HG03432 (cell line): Measurements from ENCODE around the gene EMP2.
"Not testable (repeated sequence)": the region's sequence is repeated elsewhere in the genome, so short reads cannot be mapped to it uniquely, and the experiment has no call there.

Source experiments
- ATAC-seq: cut with Tn5 transposase; IDR thresholded peaks from one replicate; pipeline ENCODE4 v1.9.1; 2021; ENCODE audit warnings: mild to moderate bottlenecking, moderate library complexity; ENCODE audit not compliant: unreplicated experiment

Gene EMP2, protein sequence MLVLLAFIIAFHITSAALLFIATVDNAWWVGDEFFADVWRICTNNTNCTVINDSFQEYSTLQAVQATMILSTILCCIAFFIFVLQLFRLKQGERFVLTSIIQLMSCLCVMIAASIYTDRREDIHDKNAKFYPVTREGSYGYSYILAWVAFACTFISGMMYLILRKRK

DNA sequence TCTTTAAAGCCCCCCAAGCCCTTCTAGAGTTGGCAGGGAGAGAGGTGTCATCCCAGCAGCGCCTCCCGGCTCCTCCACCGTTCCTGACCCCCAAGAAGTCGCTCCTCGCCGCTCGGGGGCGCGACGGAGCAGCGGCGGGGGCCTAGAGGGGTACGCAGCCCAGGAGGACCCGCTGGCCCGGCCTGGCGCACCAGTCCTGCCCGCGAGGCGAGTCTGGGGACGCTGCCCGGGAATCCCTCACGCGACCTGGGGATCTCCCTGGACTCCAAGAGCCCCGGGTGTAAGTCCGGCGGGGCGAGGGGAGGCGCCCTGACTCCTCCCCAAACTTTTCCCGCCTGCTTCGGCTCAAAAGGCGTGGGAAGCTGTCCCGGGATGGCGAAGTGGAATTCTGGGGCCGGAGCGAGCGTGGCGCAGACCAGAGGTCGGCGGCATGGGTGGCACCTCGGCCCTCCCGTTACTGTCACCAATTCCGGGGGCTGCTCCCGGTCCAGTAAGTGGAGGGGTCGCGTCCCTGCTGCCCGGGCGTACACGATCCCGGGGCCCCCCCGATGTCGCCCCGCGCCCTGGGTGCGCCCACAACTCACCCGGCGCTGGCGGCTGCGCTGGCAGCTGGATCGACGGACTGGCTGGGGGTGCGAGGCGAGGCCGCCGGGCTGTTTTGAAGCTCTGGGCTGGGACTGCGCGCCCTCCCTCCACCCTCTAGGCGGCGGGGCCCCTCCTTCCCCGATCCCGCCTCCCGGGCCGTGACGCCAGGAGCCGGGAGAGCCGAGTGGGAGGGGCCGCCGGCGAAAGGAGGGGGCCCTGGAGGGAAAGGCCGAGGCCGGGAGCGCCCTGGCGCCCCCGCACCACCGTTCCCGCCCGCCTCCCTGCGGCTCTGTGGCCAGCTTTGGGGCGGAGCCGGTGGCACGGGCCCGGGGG is at the start of gene EMP2:
EMP2 (minus strand) TSS at position 634 of the 918 bp plus-strand sequence. CDS start 32,981 bp downstream, outside the sequence.
- no peak for ATAC-seq

DNA sequence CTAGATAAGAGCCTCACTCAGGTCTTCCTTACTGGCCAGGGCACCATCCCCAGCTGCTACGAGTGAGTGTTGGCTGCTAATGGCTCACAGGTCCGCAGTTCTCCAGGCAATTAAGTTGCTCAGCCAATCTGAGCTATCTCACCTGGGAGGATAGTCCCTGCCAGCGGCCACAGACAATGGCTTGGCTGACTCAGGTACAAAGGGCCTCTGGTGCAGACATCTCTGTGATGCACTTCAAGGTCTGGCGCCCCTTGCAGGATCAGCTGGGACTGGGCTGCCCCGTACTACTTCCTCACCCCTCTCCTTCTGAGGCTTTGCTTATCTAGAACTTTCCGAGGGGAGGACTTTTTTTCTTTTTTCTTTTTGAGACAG is 49.2 kb upstream of the EMP2 start:
- ATAC-seq: no peak

DNA sequence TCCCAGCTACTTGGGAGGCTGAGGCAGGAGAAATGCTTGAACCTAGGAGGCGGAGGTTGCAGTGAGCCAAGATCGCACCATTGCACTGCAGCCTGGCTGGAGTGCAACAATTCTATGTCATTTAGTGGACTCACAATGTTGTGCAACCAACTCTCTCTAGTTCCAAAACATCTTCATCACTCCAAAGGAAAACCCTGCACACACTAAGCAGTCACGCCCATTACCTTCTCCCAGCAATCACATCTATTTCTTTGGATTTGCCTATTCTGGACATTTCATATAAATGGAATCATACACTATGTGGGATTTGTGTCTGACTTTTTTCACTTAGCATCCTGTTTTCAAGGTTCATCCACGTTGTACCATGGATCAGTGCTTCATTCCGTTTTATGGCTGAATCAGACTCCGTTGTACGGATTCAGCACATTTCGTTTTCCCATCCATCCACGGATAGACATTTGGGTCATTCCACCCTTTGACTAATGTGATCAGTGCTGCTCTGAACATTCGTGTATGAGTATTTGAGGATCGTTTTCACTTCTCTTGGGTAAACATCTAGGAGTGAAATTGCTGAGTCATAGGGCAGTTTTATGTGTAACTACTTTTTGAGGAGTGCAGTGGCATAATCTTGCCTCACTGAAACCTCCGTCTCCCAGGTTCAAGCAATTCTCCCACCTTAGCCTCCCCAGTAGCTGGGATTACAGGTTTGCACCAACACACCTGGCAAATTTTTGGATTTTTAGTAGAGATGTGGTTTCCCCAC is 45.4 kb upstream of the EMP2 start:
- ATAC-seq: no peak

DNA sequence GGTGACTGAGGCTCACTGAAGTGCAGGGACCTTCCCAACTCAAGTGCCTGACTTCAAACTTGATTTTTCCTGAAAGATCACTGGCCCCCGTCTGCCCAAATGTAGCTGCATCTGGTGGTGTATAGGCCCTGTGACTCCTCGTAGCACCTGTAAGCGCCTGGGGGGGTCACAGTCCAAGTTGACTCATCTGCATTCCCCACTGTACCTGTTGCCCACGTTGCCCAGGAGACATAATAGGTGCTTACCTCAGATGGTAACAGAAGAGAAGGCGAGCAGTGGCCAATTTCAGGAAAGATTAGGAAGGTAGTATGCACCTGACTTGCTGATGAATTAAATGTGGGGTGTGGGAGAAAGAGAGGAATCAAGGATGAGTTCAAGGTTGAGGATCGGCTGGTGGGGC is 44.1 kb upstream of the EMP2 start:
- ATAC-seq: no peak

DNA sequence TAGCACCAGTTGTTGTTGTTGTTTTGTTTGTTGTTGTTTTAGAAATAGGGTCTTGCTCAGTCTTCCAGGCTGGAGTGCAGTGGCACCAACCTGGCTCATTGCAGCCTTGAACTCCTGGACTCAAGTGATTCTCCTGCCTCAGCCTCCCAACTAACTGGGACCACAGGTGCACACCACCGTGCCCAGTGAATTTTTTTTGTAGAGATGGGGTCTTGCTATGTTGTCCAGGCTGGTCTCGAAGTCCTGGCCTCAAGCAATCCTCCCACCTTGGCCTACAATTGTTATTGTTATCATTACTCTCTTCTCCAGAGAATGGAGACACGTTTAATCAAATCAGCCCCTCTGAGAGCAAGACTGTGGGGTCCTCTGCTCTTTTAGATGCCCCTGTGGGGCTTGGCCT is 42.7 kb upstream of the EMP2 start:
- ATAC-seq: no peak

DNA sequence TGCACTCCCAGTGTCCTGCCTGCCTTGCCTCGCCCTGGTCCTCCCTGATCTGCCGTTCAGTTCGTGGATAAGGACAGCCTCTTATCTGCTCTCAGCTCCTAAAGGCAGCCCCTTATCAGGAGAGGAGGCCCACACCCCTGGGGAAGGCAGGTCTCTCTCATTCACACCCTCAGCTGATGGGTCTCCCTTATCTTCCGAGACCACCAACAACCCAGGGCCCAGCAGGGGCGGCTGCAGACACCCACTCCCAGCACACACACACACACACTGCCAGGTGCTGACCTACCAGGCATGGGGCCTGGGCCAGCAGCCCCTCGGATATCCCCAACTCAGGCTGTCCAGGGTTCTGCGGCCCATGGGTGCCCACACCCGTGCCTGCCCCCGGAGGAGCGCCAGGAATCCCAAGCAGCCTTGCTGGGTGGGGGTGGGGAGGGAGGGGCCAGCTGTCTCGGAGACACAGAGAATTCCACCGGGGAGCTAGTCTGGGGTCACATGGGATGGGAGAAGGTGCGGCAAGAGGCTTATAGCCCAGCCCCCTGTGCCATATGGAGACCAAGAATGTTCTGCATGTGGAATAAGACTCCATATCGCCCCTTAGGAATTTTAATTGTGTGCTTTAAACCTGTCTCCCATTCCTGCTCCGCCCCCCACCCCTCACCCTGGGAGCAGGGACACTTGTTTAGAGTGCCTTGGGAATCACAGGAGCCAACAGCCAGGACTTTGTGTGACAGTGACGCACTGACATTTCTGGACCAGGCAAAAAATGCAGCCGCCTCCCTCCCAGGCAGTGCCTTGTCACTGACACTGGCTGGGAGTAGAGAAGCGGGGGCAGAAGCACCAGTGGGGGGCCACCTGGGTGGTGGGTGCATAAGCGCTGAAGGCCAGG is 41.9 kb upstream of the EMP2 start:
- no peak for ATAC-seq

DNA sequence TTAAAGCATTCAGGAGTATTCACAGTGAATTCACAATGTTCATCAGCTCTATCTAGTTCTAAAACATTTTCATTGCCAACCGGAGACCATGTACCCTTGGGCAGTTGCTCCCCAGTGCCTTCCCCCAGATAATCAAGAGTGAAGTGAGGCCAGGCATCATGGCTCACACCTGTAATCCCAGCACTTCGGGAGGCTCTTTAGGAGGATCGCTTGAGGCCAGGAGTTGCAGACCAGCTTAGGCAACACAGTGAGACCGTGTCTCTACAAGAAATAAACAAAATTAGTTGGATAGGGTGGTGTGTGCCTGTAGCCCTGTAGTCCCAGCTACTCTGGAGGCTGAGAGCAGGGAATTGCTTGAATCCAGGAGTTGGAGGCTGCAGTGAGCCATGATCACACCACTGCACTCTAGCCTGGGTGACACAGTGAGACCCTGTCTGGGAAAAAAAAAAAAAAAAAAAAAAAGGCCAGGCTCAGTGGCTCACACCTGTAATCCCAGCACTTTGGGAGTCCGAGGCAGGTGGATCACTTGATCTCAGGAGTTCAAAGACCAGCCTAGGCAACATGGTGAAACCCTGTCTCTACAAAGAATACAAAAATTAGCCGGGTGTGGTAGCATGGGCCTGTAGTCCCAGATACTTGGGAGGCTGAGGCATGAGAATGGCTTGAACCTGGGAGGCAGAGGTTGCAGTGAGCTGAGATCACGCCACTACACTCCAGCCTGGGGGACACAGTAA is 41.0 kb upstream of the EMP2 start:
- not testable (repeated sequence) for ATAC-seq

DNA sequence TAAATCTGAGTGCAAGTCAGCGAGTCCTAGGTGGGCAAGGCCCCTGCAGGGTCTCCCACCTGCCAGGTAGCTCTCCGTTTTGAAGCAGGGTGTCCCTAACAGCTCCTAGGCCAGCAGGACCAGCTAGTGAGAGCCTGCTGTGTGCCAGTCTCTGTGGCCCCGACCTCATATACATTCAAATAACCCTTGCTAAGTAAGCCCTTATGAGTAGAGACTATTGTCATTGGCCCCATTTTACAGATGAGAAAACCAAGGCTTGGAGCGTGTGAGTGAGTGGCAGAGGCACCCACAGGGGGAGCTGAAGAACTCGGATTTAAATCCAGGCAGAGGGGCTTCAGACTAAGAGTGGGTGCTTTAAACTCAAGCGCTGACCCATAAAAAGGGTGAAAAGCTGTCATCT is 39.7 kb upstream of the EMP2 start:
- no peak for ATAC-seq

DNA sequence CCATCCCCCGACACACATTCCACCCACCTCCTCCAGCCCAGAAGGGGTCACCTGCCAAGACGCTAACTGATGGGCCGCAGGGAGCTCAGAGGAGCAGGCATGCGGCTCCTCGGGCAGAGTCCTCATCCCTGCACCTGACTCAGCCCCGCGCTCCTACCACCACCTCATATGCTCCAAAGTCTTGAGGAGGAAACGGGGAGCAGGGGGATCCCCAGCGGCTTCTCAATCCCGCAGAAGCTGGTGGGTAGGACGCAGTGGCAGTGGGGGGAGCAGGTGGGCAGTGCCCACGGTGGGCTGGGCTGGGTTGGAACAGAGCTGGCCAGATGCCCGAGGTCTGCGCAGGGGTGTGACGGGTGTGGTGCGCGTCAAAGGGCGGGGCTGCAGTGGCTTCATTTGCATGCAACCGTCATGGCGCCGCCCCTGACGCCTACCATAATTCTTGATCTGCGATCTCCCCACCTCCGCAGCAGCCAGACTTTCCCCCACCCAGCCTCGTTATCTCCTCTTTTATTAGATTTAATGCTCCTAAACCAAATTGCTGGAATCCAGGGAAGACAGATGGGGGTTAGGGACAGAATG is 39.0 kb upstream of the EMP2 start:
- ATAC-seq: no peak

DNA sequence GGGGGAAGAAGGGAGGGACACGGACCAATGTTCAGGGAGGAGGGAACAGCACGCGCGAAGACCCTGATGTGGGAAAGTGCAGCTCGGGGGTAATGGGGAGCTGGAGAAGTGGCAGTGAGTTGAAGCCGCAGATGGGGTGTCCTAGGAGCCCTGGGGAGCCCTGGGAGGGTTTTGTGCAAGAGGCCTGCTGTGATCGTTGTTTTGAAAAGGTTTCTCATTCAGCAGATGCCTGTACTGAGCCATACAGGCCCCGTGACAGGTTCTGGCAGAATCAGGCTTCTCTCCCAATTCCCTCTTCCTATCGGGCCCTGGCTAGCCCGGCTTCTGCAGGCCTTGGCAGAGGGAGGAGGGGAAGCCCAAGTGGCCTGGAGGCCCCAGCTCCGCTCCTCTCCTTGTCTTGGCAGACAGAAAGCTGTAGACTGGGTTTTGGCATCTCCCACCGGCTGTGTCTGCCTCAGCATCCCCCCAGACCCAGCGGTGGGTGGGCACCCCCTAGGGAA is 38.4 kb upstream of the EMP2 start:
- no peak for ATAC-seq

DNA sequence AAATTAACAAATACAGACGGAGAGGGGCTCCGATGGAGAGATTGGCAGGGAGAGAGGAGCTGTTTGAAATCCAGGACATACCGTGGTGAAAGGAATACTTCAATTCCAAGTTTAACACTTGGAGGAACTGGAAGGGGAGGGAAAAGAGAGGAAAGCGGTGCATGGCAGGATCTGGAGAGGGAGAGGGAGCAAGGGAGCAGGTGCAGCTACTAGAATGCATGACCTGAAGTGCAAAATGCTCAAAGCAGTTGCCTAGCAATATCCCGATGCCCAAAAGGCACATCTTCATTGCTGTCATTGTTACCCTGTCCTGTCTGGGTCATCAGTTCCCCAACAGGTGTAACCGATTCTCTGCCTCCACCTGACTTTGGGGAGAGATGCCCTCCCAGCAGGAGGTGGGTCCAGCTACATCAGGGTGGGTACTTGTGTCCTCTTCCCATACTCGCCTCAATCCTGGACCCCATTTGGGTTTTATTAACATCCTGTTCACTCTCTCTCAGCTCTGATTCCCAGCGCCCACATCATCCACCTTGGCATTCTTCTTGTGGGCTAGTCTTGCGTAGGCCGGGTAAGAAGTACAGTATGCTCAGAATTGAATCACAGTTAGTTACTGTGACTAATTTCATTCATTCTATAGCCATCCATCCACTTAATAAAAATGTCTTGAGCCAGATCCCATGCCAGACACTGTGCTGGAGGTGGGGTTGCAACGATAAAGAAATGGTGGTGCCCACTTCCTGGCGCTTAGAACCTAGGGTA is 37.4 kb upstream of the EMP2 start:
- ATAC-seq: no peak

DNA sequence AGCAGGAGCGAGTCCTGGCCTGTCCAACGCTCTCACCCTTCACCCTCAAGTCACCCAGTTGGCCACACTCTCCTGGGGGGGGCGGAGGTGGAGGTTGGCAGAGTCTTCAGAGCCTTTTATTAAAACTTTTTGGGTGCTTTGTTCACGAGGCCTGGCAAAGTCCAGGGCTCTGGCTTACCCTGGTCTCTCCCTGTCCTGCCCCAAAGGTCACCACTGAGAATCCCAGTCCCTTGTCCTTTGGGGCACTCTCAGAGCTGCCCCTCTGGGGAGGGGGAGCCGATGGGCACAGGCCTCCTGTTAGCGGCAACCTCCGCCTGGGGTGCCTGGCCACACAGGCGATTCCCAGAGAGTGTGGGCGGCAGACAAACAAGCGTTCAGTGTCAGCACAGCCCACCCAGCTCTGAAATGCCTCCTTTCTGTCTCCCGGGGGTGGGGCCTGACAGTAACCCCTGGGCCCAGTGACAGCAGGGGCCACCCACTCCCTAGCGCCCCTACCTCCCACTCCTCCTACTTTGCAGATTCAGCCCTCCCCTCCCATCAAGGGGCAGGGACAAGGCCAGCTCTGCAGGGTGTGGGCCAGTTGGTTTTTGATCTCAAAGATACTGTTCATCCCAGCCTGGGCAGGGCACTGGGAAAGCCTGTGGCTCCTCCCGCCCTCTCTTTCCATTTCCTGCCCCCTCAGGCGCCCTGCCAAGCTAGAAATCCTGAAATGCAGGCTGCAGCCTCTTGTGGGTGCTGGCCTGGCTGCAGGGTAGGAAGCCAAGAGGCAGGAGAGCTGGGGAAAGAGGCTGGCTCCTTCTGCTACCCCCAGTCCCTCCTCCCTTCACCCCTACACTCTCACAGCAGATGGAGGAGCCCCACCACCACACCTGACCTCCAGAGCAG is 36.6 kb upstream of the EMP2 start:
- no peak for ATAC-seq

DNA sequence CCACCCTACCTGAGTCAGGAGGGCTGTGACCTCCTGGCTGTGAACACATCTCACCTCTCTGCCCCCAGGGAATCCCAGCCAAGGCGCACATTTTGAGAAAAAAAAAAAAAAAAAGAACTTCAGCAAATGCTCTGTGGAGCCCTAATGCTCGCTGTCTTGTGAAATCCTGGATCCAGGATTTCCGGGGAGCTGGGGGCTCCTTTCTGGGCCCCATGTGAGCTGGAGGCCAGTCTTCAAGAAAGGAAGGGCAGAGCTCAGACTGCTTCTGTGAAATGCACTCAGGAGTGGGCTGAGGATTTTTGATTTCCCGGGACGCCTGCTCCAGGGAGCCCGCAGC is 36.0 kb upstream of the EMP2 start:
- no peak for ATAC-seq

DNA sequence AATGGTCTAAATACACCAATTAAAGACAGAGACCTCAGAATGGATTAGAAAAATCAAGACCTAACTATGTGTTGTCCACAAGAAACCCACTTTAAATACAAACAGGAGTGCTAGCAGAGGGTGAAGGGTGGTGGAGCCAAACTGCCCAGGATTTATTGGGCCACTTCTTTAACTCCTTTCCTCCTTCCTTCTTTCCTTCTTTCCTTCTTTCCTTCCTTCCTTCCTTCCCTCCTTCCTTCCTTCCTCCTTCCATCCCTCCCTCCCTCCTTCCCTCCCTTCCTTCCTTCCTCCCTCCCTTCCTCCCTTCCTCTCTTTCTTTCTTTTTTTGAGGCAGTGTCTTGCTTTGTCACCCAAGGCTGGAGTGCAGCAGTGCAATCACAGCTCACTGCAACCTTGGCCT is 34.3 kb upstream of the EMP2 start:
- no peak for ATAC-seq

DNA sequence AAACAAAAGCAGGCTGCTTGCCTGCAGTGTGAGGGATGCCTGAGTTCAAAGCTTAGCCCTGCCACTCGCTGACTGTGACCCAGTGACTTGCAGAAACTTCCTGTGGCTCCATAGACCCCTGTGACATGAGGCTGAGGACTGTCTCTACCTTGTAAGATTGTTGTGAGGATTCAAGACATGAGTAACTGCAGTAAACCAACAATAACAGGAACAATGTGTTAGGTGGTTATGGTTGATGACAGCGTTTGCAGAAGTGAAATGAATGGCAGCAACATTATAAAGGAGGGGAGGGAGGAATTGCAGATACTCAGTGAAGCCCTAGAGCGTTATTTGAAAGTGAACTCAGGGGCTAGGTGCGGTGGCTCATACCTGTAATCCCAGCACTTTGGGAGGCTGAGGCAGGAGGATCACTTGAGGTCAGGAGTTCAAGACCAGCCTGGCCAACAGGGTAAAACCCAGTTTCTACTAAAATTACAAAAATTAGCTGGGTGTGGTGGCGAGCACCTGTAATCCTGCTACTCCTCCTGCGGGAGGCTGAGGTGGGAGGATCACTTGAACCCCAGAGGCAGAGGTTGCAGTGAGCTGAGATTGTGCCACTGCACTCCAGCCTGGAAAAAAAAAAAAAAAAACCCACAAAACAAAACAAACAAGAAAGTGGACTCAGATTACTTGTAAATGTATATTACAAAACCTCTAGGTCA is 33.5 kb upstream of the EMP2 start:
- peak; percentile 44 for ATAC-seq

DNA sequence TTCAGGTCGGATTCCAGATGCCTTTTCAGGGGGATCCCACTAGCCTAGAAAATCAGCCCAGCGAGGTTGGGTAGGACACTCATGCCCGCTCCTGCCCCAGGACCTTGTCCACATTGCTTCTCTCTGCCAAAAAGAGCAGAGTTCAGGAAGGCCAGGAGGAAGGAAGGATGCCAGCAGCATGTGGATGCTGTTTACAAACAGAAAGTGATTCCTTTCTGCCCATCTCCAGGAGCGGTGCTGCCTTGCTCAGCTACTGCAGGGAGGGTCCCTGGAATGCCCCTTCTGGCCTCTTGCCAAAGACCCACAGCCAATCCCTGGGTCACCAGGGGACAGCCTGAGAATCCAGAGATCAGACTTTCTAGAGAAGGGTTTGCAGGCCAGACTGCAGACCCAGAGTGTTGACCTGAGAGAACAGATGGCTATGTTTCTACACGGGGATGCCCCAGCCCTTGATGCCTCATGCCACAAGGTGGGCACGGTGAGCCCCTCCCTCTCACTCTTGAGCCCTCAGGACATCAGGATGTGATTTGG is 32.3 kb upstream of the EMP2 start:
- no peak for ATAC-seq

DNA sequence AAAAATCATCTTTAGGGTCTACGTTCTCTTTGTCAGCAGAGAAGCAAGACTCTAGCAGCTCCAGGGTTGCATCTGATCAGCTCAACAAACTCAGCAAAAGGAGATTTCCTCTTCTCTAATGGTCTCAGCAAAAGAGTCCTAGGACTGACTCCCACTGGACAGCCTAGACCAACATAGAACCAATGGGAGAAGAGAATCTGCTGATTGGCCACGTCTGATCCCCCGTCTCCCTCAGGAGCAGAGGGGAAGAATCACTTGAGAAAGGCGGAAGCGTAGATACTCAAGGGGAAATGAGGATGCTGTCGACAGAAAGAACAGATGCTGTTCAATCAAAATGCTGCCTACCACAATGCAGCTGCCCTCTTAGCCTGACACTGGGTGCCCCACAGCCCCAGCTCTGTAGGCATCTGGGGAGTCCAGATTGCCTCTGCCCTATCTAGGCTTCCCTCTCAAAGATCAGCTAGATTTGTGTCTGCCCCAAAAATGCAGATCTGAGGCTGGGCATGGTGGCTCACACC is 31.5 kb upstream of the EMP2 start:
- no peak for ATAC-seq
